ENCODE data around the gene SF3B1. TPM values are rescaled to one million over a fixed set of nuclear protein-coding genes. Genes with fewer than 3 reads are reported as not detected.
"Not testable (repeated sequence)": the region's sequence is repeated elsewhere in the genome, so short reads cannot be mapped to it uniquely, and the experiment has no call there.

Gene SF3B1, protein sequence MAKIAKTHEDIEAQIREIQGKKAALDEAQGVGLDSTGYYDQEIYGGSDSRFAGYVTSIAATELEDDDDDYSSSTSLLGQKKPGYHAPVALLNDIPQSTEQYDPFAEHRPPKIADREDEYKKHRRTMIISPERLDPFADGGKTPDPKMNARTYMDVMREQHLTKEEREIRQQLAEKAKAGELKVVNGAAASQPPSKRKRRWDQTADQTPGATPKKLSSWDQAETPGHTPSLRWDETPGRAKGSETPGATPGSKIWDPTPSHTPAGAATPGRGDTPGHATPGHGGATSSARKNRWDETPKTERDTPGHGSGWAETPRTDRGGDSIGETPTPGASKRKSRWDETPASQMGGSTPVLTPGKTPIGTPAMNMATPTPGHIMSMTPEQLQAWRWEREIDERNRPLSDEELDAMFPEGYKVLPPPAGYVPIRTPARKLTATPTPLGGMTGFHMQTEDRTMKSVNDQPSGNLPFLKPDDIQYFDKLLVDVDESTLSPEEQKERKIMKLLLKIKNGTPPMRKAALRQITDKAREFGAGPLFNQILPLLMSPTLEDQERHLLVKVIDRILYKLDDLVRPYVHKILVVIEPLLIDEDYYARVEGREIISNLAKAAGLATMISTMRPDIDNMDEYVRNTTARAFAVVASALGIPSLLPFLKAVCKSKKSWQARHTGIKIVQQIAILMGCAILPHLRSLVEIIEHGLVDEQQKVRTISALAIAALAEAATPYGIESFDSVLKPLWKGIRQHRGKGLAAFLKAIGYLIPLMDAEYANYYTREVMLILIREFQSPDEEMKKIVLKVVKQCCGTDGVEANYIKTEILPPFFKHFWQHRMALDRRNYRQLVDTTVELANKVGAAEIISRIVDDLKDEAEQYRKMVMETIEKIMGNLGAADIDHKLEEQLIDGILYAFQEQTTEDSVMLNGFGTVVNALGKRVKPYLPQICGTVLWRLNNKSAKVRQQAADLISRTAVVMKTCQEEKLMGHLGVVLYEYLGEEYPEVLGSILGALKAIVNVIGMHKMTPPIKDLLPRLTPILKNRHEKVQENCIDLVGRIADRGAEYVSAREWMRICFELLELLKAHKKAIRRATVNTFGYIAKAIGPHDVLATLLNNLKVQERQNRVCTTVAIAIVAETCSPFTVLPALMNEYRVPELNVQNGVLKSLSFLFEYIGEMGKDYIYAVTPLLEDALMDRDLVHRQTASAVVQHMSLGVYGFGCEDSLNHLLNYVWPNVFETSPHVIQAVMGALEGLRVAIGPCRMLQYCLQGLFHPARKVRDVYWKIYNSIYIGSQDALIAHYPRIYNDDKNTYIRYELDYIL
- polyA plus RNA-seq (189 to 322 TPM (median 268 TPM) in 3 replicates), polyA minus RNA-seq (110 to 440 TPM (median 190 TPM) in 3 replicates)
- polyA plus RNA-seq (2011; ENCODE audit: low read depth) = 112 TPM
- polyA plus RNA-seq (2011; cell fraction: cytosol; rRNA removed) = 78.0 and 251 TPM in 2 replicates
- polyA plus RNA-seq (2011; cell fraction: nucleus; rRNA removed) = 718 and 851 TPM in 2 replicates
- 108 and 138 TPM in 2 replicates for polyA plus RNA-seq (2012; ENCODE audit: low replicate concordance)
- polyA minus RNA-seq (2011; cell fraction: cytosol; rRNA and poly(A)+ RNA removed) = 38.0 TPM
- polyA minus RNA-seq (2011; cell fraction: nucleus; rRNA and poly(A)+ RNA removed) = 94.5 and 299 TPM in 2 replicates

DNA sequence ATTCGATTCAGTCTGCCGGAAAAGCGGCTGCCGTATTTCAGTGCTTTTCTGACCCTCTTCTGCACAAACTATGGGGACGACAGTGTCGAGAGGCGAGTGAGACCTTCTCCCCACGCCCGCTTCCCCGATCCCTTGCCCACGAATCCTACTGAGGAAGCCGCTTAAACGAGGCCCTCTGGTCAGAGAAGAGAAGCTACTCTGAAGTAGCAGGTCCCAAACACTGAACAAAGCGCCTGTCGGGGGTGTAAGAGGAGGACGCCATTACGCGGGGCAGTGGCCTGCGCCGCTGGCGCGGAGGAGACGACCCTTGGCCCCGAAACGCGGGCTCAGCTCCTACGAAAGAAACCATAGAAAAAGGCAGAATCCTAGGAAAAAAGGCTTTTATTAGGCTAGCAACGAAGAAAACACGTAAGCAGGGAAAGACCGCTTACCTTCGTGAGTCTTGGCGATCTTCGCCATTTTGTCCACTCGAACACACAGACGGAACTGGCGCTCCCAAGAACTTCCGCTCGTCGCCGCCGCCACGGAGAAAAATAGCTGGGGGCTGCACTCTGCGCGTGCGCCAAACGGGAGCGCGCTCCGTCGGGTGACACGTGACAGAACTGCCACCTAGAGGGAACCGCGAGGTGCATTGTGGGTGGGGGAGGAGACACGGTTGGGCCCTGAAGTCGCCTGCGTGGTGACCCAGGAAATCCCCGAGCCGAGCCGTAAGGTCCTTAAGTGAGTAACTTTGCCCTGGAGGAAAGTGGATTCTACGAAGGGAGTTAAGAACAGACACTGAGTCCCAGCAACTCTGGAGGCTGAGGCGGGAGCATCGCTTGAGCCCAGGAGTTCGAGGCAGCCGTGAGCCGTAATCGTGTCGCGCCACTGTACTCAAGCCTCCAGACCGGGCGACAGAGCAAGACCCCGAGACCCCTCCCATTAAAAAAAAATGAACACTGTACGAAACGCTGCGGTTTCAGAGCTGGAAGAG lies at the start of gene SF3B1:
Gene SF3B1 (minus strand): TSS at position 488 of the 973 bp plus-strand sequence. CDS start 29 bp downstream, at position 459.
- Histone ChIP-seq H3K27me3 (ENCODE audit: control insufficient read depth, extremely low read depth, insufficient read depth, low read length) (no peaks in the 10 kb centered on the region), H4K20me1 (ENCODE audit: control insufficient read depth, extremely low read depth, insufficient read depth, low read length) (peaks cover 15% of the 10 kb centered on the region), H3K27ac (ENCODE audit: control insufficient read depth, insufficient read depth, low read length) (peak within 1 kb of the TSS; percentile 95), H2AFZ (ENCODE audit: control insufficient read depth, low read length) (peak within 1 kb of the TSS; percentile 93), H3K36me3 (ENCODE audit: control insufficient read depth in 2 of 2, extremely low read depth in 1 of 2, insufficient read depth in 2 of 2, low read length in 2 of 2) (peaks cover 0 to under 1% of the 10 kb centered on the region in 2 experiments), H3K9me1 (ENCODE audit: control insufficient read depth, extremely low read depth, insufficient read depth, low read length) (no peaks in the 10 kb centered on the region), H3K9ac (ENCODE audit: control insufficient read depth, extremely low read depth, insufficient read depth, low read length) (peak within 1 kb of the TSS; percentile 95), H3K4me2 (ENCODE audit: control insufficient read depth, extremely low read depth, insufficient read depth, low read depth, low read length) (peak within 1 kb of the TSS; percentile 86), H3K9me3 (ENCODE audit: control insufficient read depth, low read depth, low read length) (no peaks in the 10 kb centered on the region), H3K79me2 (ENCODE audit: control insufficient read depth, insufficient read depth, low read length) (peaks cover 53% of the 10 kb centered on the region), H3K4me1 (ENCODE audit: control insufficient read depth, extremely low read depth, insufficient read depth, low read length) (peaks cover 20% of the 10 kb centered on the region), H3K4me3 (ENCODE audit: control insufficient read depth in 2 of 3, extremely low read depth in 1 of 3, insufficient read depth in 2 of 3, low read depth in 1 of 3, low read length in 3 of 3) (peak within 1 kb of the TSS; percentile 81 to 97 (median 91))
- dilution Hi-C loops (cut with MboI; ENCODE audit: extremely low pct_ligation_motif_present, low sequenced_read_pairs) = no loop called here
- peak; percentile 44 for FAIRE-seq
- TF ChIP-seq, protein P1, sequence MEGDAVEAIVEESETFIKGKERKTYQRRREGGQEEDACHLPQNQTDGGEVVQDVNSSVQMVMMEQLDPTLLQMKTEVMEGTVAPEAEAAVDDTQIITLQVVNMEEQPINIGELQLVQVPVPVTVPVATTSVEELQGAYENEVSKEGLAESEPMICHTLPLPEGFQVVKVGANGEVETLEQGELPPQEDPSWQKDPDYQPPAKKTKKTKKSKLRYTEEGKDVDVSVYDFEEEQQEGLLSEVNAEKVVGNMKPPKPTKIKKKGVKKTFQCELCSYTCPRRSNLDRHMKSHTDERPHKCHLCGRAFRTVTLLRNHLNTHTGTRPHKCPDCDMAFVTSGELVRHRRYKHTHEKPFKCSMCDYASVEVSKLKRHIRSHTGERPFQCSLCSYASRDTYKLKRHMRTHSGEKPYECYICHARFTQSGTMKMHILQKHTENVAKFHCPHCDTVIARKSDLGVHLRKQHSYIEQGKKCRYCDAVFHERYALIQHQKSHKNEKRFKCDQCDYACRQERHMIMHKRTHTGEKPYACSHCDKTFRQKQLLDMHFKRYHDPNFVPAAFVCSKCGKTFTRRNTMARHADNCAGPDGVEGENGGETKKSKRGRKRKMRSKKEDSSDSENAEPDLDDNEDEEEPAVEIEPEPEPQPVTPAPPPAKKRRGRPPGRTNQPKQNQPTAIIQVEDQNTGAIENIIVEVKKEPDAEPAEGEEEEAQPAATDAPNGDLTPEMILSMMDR (optimal IDR thresholded peaks at IDR 0.05 in 1 of 3, IDR thresholded peaks at IDR 0.05 in 1 of 3, conservative IDR thresholded peaks at IDR 0.05 in 1 of 3; ENCODE audit: extremely low read depth in 1 of 3, insufficient read depth in 2 of 3, low read length in 3 of 3) = no peak
- TF ChIP-seq EZH2 (IDR thresholded peaks at IDR 0.05; ENCODE audit: low read length) = no peak
- DNase-seq (ENCODE audit: low read depth, low spot score) = peak; percentile 98

DNA sequence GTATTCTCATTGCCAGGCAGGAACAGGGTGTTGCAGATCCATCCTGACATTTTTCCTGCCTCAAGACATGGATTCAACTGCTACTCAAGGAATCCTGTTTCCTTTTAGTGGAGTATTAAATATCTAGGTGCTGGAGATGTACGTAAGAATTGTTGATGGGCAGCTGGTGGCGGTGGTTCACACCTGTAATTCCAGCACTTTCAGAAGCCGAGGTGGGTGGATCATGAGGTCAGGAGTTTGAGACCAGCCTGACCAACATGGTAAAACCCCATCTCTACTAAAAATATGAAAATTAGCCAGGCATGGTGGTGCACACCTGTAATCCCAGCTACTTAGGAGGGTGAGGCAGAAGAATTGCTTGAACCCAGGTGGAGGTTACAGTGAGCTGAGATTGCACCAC lies 49.4 kb upstream of the SF3B1 start:
- not testable (repeated sequence) for FAIRE-seq

More for the DNA sequence above, 49.4 kb upstream of the SF3B1 start:
- dilution Hi-C loops (cut with MboI; ENCODE audit: extremely low pct_ligation_motif_present, low sequenced_read_pairs); H2AFZ ChIP-seq (ENCODE audit: control insufficient read depth, low read length); H3K27me3 ChIP-seq (ENCODE audit: control insufficient read depth, extremely low read depth, insufficient read depth, low read length); H3K27ac ChIP-seq (ENCODE audit: control insufficient read depth, insufficient read depth, low read length); H3K4me2 ChIP-seq (ENCODE audit: control insufficient read depth, extremely low read depth, insufficient read depth, low read depth, low read length); DNase-seq (ENCODE audit: low read depth, low spot score); H3K9me1 ChIP-seq (ENCODE audit: control insufficient read depth, extremely low read depth, insufficient read depth, low read length); H3K79me2 ChIP-seq (ENCODE audit: control insufficient read depth, insufficient read depth, low read length); H3K4me1 ChIP-seq (ENCODE audit: control insufficient read depth, extremely low read depth, insufficient read depth, low read length); H3K4me3 ChIP-seq (ENCODE audit: control insufficient read depth in 2 of 3, extremely low read depth in 1 of 3, insufficient read depth in 2 of 3, low read depth in 1 of 3, low read length in 3 of 3); H4K20me1 ChIP-seq (ENCODE audit: control insufficient read depth, extremely low read depth, insufficient read depth, low read length); H3K9me3 ChIP-seq (ENCODE audit: control insufficient read depth, low read depth, low read length); H3K9ac ChIP-seq (ENCODE audit: control insufficient read depth, extremely low read depth, insufficient read depth, low read length): not testable (repeated sequence)
- peaks cover 12 to 18% of the 10 kb centered on the region in 2 experiments for H3K36me3 ChIP-seq (ENCODE audit: control insufficient read depth in 2 of 2, extremely low read depth in 1 of 2, insufficient read depth in 2 of 2, low read length in 2 of 2)
